Activated CD8-positive, alpha-beta memory T cell treated with anti-CD3 and anti-CD28 coated beads, Interleukin-2, amount 10 ng/mL, durations not matched to agents 7 days and 5 days (primary cell): ENCODE measurements around the gene PJA1. TPM values are rescaled to one million over a fixed set of nuclear protein-coding genes. Genes with fewer than 3 reads are reported as not detected.

ENCODE experiments used
- ATAC-seq: fragments of 150-1000 bp; cut with Tn5 transposase; one replicate; pipeline ENCODE4 v1.10.0; 2021; ENCODE audit warnings: moderate library complexity
- CTCF ChIA-PET: fragments of 350-600 bp; sonication (Branson Sonifier 250); formaldehyde crosslinking; loops from one replicate; lab custom pipeline; 2021; ENCODE audit warnings: antibody characterized with exemption; lab: Charles Lee
- DNase-seq: peaks from one replicate; pipeline ENCODE4 v3.0.0-alpha.2; 2020
- H3K27ac Mint-ChIP-seq: one replicate; pipeline ENCODE4 v1.8.0; 2021; ENCODE audit warnings: mild to moderate bottlenecking, mixed read lengths
- H3K27me3 Mint-ChIP-seq: one replicate; pipeline ENCODE4 v1.8.0; 2021; ENCODE audit warnings: mixed read lengths
- H3K36me3 Mint-ChIP-seq: one replicate; pipeline ENCODE4 v1.8.0; 2021; ENCODE audit warnings: mild to moderate bottlenecking, mixed read lengths
- H3K4me1 Mint-ChIP-seq: one replicate; pipeline ENCODE4 v1.8.0; 2021; ENCODE audit warnings: mixed read lengths
- H3K4me3 Mint-ChIP-seq: one replicate; pipeline ENCODE4 v1.8.0; 2021; ENCODE audit warnings: mild to moderate bottlenecking, moderate library complexity, mixed read lengths
- H3K9me3 Mint-ChIP-seq: one replicate; pipeline ENCODE4 v1.8.0; 2022; ENCODE audit warnings: low read depth, mixed read lengths
- total RNA-seq, 2 experiments: library from RNA; stranded (reverse); gene quantifications; one replicate each; pipeline ENCODE4 v1.2.3, GENCODE V29; 2021

The PJA1 gene
- total RNA-seq, 2 experiments from 2014 or later = 17.5 to 20.1 TPM

DNA sequence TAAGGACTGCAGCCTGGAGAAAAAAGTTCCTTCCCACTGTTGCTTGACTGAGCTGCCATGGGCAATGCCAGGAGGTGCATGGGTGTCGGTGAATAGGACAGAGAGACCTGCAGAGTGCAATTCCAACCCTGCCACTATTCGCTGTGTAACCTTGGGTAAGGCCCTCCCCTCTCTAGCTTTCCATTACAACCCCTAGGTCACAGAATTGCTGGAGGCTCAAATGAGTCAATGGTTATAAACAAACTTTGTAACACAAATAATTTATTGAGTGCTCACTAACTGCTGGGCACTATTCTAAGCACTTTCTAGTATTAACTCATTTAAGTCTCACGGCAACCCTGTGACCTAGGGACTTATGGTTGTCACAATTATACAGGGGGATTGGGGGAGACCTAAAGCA lies 37.8 kb downstream of the PJA1 start:
- DNase-seq (no peak), ATAC-seq (no peak)
- Mint-ChIP-seq H3K4me1 (peaks cover 1% of the 10 kb centered on the region), H3K27ac (no peak overlapping the region), H3K27me3 (peaks cover 7% of the 10 kb centered on the region), H3K4me3 (no peak overlapping the region), H3K9me3 (no peaks in the 10 kb centered on the region), H3K36me3 (no peaks in the 10 kb centered on the region)
- CTCF ChIA-PET = no interaction called here

DNA sequence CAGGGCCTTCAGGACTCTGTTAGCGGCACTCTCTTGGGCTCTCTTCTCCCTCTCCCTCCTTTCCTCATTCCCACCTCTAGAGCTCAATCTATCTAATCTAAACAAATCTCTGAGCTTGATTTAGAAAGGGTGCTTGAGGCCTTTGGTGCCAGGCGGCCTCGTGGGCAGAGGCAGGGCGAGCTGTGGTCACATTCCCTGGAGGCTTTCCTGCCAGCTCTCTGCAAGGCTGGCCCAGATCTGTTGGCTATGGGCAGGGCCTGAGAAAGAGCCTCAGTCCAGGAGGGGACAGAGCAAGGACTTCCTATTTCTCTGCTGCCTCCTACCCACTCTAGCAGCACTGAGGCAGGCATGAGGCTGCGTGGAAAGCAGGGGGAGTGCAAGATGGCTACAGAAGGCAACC lies 38.6 kb downstream of the PJA1 start:
- Mint-ChIP-seq H3K27ac (no peak overlapping the region), H3K4me3 (no peak overlapping the region), H3K4me1 (peaks cover 1% of the 10 kb centered on the region), H3K9me3 (no peaks in the 10 kb centered on the region), H3K36me3 (no peaks in the 10 kb centered on the region), H3K27me3 (peaks cover 7% of the 10 kb centered on the region)
- ATAC-seq (no peak), DNase-seq (no peak)
- CTCF ChIA-PET = no interaction called here

DNA sequence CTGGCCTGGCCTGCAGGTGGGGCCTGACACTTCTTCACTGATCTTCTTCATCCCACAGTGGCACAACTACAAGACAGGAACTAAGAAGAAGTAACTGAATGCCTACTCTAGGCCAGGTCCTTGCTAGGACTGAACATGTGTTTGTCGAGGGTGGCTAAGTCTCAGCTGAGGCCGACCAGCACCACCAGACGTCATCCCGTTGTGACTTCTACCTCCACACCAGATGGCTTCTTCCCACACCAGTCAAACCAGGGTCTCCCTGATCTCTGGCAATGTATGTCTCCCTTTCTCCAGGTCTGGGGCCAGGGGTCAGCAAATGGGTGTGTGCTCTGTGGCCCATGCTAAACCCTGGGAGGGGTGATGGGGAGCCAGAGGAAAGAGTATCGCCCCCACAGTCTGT lies 40.2 kb downstream of the PJA1 start:
- Mint-ChIP-seq H3K36me3 (no peaks in the 10 kb centered on the region), H3K9me3 (no peaks in the 10 kb centered on the region), H3K27ac (no peak overlapping the region), H3K4me3 (no peak overlapping the region), H3K4me1 (peaks cover 1% of the 10 kb centered on the region), H3K27me3 (peaks cover 7% of the 10 kb centered on the region)
- ATAC-seq (no peak), DNase-seq (no peak)
- CTCF ChIA-PET = no interaction called here

DNA sequence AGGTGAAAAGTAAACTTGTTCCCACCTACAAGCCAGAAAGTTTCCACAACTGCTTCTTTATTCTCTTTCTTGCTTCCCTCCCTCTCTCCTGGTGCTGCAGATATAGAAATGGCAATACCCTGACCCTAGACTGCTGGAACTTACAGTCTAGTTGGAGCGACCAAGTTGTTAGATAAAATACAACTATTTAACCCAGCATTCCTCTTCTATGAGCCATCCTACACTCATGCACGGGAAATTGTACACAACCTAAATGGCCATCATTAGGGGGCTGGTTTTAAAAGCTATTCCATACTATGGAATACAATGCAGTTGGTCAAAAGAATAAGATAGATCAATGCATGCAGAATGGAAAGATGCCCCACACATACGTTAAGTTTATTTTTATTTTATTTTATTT lies 41.1 kb downstream of the PJA1 start:
- Mint-ChIP-seq H3K4me3 (no peak overlapping the region), H3K27me3 (peaks cover 7% of the 10 kb centered on the region), H3K36me3 (no peaks in the 10 kb centered on the region), H3K27ac (no peak overlapping the region), H3K9me3 (no peaks in the 10 kb centered on the region), H3K4me1 (peaks cover 1% of the 10 kb centered on the region)
- DNase-seq (no peak), ATAC-seq (no peak)
- CTCF ChIA-PET = no interaction called here

DNA sequence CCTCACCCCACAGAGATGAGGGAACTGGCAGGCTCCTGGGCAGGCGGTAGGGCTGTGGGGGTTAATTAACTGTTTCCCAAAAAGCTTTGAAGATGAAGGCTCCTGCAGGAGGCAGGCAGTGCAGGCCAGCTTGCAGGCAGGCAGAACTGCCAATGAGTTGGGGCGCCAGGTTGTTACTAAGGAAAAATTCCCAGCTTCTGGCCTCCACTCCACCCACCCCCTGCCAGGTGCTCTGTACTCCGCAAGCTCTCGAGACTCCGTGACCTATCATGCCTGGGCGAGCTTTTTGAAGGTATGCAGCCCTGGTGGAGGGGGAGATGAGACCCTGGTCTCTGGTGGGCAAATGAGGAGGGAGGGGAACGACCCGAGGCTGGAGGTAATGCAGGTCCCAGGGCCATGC lies 41.8 kb downstream of the PJA1 start:
- CTCF ChIA-PET = no interaction called here
- Mint-ChIP-seq H3K36me3 (no peaks in the 10 kb centered on the region), H3K9me3 (no peaks in the 10 kb centered on the region), H3K4me3 (no peak overlapping the region), H3K27me3 (peaks cover 7% of the 10 kb centered on the region), H3K27ac (no peak overlapping the region), H3K4me1 (peaks cover 1% of the 10 kb centered on the region)
- DNase-seq (no peak), ATAC-seq (no peak)

DNA sequence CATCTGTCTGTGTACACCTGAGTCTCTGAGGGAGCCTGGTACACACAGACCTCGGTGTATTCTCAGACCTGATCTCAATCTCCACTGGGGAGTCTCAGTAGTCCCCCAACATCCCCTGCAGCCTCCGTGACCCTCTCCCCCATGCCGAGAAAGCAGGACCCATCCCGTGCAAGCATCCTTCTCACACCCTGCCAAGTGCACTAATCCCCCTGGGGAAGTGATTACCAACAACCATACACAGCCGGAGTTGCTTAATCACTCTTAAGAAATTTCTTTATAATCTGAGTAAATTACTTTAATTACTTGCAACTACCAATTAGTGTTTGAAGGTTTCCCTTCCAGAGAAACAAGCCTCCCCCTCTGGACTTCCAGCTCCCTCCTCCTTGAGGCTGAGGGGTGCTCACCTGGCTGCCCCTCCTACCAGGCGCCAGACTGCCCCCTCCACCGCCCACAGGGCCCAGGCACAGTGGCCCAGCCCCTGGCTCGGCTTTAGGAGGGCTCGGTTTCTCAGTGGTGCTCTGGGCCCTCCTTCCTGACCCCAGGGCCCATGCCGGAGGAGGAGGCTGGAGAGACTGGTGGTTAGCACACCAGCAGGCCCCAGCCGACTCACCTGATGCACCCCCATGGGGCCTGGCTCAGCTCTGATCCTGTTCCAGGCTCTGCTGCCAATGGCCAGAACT lies 43.8 kb downstream of the PJA1 start:
- CTCF ChIA-PET = no interaction called here
- H3K9me3 Mint-ChIP-seq = no peaks in the 10 kb centered on the region
- ATAC-seq = no peak
- no peaks in the 10 kb centered on the region for H3K27me3 Mint-ChIP-seq
- H3K27ac Mint-ChIP-seq = no peak overlapping the region
- H3K36me3 Mint-ChIP-seq = no peaks in the 10 kb centered on the region
- DNase-seq = no peak
- no peaks in the 10 kb centered on the region for H3K4me1 Mint-ChIP-seq
- no peak overlapping the region for H3K4me3 Mint-ChIP-seq

DNA sequence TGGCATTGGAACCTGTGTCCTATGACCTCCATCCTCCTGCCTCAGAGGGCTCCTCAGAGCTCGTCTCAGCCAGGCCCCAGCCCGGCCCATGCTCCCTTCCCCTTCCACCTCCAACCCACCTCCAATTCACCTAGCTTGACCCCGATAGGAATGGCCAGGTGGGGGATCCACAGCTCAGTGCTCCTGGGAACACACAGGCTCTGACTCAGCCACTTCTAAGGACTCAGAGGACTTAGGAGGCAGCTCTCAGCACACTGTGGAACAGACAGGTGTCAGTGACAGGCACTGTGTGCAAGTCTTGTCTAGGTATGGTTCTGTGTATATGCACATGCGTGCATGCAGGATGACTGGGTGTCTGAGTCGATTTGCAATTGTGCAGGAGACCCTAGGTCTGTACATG lies 44.8 kb downstream of the PJA1 start:
- no peaks in the 10 kb centered on the region for H3K27me3 Mint-ChIP-seq
- CTCF ChIA-PET = no interaction called here
- no peak overlapping the region for H3K4me3 Mint-ChIP-seq
- no peaks in the 10 kb centered on the region for H3K9me3 Mint-ChIP-seq
- no peak for ATAC-seq
- H3K27ac Mint-ChIP-seq = no peak overlapping the region
- H3K4me1 Mint-ChIP-seq = no peaks in the 10 kb centered on the region
- H3K36me3 Mint-ChIP-seq = no peaks in the 10 kb centered on the region
- no peak for DNase-seq

DNA sequence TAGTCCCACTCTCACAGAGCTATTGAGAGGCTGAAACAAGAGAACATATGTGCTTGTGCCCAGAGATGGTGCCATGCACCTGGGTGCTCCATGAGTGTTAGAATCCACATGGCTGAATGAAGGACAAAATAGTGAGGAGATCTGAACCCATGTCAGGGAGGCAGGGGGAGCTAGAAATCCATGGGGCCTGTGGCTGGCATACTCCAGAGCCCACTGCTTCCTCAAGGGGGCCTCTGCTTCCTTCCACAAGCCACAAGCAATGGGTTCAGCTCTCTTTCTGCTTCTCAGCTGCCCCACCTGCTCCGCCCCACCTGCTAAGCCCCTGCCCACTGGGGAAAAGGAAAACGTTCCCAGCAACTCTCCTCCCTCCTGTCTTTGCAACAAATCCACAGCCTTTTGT lies 46.1 kb downstream of the PJA1 start:
- Mint-ChIP-seq H3K4me3 (no peak overlapping the region), H3K36me3 (no peaks in the 10 kb centered on the region), H3K4me1 (peaks cover 3% of the 10 kb centered on the region), H3K27me3 (no peaks in the 10 kb centered on the region), H3K9me3 (no peaks in the 10 kb centered on the region), H3K27ac (no peak overlapping the region)
- ATAC-seq (no peak), DNase-seq (no peak)
- CTCF ChIA-PET = no interaction called here

DNA sequence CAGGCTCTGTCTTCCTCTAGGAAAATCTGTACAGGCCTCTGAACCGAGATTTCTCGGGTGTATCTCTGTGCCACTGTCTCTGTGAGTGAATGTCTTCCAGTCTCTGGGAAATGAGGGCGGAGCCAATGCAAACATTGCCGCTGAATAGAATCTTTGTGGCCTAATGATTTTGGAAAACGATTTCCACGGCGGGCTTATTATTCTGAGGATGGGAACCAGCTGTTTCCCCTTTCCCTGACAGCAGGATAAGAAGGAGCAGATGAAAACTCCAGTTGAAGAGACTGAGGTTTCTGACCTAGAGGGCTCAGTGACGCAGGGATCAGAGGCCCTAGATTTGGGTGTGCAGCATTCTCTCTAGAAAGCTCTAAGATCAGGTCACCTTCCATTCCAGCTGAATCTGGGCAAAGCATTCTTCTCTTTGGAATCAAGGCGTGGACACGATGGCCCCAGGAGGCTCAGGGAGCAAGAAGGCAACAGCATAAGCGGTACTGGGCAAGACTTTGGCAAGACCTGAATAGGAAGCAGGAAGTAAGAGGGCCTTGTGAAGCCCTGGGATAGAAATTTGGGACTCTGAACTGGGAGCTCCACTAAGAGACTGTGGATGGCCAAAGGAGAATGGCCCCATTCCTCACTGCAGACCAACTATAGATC lies 47.3 kb downstream of the PJA1 start:
- Mint-ChIP-seq H3K36me3 (no peaks in the 10 kb centered on the region), H3K4me3 (no peak overlapping the region), H3K4me1 (peaks cover 3% of the 10 kb centered on the region), H3K9me3 (no peaks in the 10 kb centered on the region), H3K27me3 (no peaks in the 10 kb centered on the region), H3K27ac (no peak overlapping the region)
- no peak for DNase-seq
- CTCF ChIA-PET = no interaction called here
- ATAC-seq = no peak

DNA sequence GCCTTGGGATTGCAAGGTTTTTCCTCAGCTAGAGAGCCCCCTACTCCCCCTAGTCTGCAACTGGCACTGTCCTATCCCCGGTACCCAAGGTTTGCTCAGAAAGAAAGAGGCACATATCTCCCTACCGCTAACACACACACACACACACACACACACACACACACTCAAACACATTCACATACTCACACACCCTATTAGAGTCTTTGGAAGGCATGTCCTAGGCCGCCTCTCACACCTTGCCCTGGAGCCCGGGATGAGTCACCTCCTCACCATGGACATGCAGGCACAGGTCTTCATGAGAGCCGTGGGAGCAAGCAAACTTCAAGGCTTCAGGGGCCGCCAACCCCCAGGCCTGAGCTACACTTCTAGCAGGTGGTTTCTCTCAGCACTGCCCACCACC lies 49.2 kb downstream of the PJA1 start:
- no peak for ATAC-seq
- CTCF ChIA-PET = no interaction called here
- peaks cover 3% of the 10 kb centered on the region for H3K4me1 Mint-ChIP-seq

DNA sequence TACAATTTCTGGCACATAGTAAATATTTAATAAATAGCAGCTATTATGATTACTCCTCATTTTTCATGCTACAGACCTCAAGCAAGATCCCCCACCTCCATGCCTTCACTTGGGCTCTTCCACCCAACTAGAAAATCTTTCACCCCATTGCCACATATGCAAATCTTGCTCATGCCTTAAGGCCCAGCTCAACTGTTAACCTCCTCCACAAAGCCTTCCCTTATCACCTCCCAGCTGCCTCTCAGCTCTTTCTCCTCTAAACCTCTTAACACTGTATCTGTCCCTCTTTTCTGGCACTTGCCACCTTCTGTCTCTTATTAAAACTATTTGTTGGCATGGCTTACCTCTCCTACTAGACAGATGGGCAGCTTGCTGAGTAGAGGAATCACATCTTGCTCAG lies 51.5 kb downstream of the PJA1 start:
- DNase-seq (no peak), ATAC-seq (no peak)
- no peak overlapping the region for H3K4me3 Mint-ChIP-seq
- H3K4me1 Mint-ChIP-seq = peaks cover 3% of the 10 kb centered on the region
- H3K27ac Mint-ChIP-seq = no peak overlapping the region
- H3K27me3 Mint-ChIP-seq = no peaks in the 10 kb centered on the region
- no peaks in the 10 kb centered on the region for H3K36me3 Mint-ChIP-seq
- H3K9me3 Mint-ChIP-seq = no peaks in the 10 kb centered on the region
- CTCF ChIA-PET = no interaction called here

More for the DNA sequence above, 49.2 kb downstream of the PJA1 start:
- DNase-seq = no peak
- Mint-ChIP-seq H3K27ac (no peak overlapping the region), H3K36me3 (no peaks in the 10 kb centered on the region), H3K9me3 (no peaks in the 10 kb centered on the region), H3K4me3 (no peak overlapping the region), H3K27me3 (no peaks in the 10 kb centered on the region)
